ENCODE measurements around the gene MLKL.

- TF ChIP-seq EZH2 (IDR thresholded peaks at IDR 0.05; ENCODE audit: low read length) (no peak), CTCF (optimal IDR thresholded peaks at IDR 0.05 in 1 of 3, IDR thresholded peaks at IDR 0.05 in 1 of 3, conservative IDR thresholded peaks at IDR 0.05 in 1 of 3; ENCODE audit: extremely low read depth in 1 of 3, insufficient read depth in 2 of 3, low read length in 3 of 3) (no peak)
These were observed 21.1 kb upstream of the MLKL start for GRCh38 chr16:74721716-74722115.

All from keratinocyte (primary cell).